Progenitor cell of endocrine pancreas (in vitro differentiated cells): ENCODE data around the gene KRT6C. TPM values are rescaled to one million over a fixed set of nuclear protein-coding genes. Genes with fewer than 3 reads are reported as not detected.

Experiments
- DNase-seq: peaks from one replicate; pipeline ENCODE4 v3.0.0; 2021; ENCODE audit warnings: low spot score; ENCODE audit not compliant: unreplicated experiment
- H3K27ac Mint-ChIP-seq: 2 replicates; pipeline ENCODE4 v1.8.0; 2021; ENCODE audit warnings: mild to moderate bottlenecking, moderate library complexity, mixed read lengths
- H3K27me3 Mint-ChIP-seq: 2 replicates; pipeline ENCODE4 v1.8.0; 2021; ENCODE audit warnings: mixed read lengths
- H3K36me3 Mint-ChIP-seq: 2 replicates; pipeline ENCODE4 v1.8.0; 2022; ENCODE audit warnings: mixed read lengths; ENCODE audit not compliant: insufficient read depth
- H3K4me1 Mint-ChIP-seq: 2 replicates; pipeline ENCODE4 v1.8.0; 2021; ENCODE audit warnings: low read depth, mixed read lengths
- H3K4me3 Mint-ChIP-seq: 2 replicates; pipeline ENCODE4 v1.8.0; 2021; ENCODE audit warnings: low read depth, mild to moderate bottlenecking, moderate library complexity, mixed read lengths
- H3K9me3 Mint-ChIP-seq: 2 replicates; pipeline ENCODE4 v1.8.0; 2021; ENCODE audit warnings: low read depth, mixed read lengths
- total RNA-seq: library from RNA; stranded (reverse); gene quantifications from 2 replicates; pipeline ENCODE4 v1.2.1, GENCODE V29; 2021
- TF ChIP-seq, protein P1 (sequence below): fragments of 200-600 bp; sonication (generic); IDR thresholded peaks from one replicate; pipeline ENCODE4 v1.5.0; 2021; ENCODE audit warnings: antibody characterized with exemption, mild to moderate bottlenecking; ENCODE audit not compliant: unreplicated experiment

Gene KRT6C
- total RNA-seq, 1 donor from 2014 or later = not detected

DNA sequence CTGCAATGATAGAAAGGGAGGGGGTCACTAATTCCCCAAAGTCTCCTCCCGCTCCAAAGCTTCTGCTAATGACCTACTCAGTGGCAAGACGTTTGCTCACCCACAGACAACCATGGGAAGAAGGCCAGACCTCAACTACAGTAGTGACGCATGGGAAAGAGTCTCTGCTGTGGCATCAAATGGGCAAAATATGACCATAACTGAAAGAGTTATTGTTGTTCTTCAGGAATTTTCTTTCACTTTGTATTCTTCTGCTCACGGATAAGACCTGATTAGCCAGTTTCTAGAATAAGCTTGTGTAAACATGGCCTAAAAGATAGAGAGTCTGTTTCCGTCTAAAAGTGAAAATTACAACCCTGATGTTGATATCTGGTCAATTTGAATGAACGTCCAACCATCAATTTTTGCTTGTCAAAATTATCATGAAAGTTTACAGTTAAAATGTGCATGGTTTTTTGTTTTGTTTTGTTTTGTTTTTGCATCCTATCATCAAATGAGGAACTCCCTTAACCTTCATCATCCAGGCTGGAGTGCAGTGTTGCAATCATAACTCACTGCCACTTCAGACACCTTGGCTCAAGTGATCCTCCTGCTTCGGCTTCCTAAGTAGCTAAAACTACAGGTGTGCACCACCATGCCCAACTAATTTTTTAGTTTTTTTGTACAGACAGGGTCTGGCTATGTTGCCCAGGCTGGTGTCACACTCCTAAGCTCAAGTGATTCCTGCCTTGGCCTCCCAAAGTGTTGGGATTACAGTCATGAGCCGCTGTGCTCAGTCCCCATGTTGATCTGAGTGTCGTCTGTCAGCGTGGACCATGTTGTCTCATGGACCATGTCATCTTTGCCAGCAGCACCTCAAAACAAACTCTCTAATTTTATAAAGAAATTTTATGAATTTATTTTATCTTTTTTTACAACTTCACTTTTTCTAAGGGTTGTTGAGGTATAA lies 28.7 kb downstream of the KRT6C start:
- TF ChIP-seq, protein P1, sequence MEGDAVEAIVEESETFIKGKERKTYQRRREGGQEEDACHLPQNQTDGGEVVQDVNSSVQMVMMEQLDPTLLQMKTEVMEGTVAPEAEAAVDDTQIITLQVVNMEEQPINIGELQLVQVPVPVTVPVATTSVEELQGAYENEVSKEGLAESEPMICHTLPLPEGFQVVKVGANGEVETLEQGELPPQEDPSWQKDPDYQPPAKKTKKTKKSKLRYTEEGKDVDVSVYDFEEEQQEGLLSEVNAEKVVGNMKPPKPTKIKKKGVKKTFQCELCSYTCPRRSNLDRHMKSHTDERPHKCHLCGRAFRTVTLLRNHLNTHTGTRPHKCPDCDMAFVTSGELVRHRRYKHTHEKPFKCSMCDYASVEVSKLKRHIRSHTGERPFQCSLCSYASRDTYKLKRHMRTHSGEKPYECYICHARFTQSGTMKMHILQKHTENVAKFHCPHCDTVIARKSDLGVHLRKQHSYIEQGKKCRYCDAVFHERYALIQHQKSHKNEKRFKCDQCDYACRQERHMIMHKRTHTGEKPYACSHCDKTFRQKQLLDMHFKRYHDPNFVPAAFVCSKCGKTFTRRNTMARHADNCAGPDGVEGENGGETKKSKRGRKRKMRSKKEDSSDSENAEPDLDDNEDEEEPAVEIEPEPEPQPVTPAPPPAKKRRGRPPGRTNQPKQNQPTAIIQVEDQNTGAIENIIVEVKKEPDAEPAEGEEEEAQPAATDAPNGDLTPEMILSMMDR = no peak
- H3K4me1 Mint-ChIP-seq = peaks cover 9% of the 10 kb centered on the region
- DNase-seq = no peak
- no peaks in the 10 kb centered on the region for H3K9me3 Mint-ChIP-seq
- no peaks in the 10 kb centered on the region for H3K36me3 Mint-ChIP-seq
- no peak overlapping the region for H3K27ac Mint-ChIP-seq
- H3K27me3 Mint-ChIP-seq = peaks cover 29% of the 10 kb centered on the region
- no peak overlapping the region for H3K4me3 Mint-ChIP-seq

DNA sequence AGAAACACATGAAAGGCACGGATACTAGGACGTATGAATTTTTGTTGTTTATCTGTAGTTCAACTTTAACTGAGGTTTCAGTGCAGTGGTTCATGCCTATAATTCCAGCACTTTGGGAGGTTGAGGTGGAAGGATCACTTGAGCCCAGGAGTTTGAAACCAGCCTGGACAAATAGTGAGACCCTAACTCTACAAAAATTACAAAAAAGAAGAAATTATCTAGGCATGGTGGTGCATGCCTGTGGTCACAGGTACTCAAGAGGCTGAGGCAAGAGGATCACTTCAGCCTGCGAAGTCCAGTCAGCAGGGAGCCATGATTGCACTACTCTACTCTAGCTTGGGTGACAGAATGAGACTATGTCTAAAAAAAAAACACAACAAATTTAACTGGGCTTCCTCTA lies 29.6 kb downstream of the KRT6C start:
- TF ChIP-seq, protein P1 = no peak
- no peak for DNase-seq
- Mint-ChIP-seq H3K36me3 (no peaks in the 10 kb centered on the region), H3K4me3 (no peak overlapping the region), H3K27ac (no peak overlapping the region), H3K27me3 (peaks cover 26% of the 10 kb centered on the region), H3K9me3 (no peaks in the 10 kb centered on the region), H3K4me1 (peaks cover 9% of the 10 kb centered on the region)

DNA sequence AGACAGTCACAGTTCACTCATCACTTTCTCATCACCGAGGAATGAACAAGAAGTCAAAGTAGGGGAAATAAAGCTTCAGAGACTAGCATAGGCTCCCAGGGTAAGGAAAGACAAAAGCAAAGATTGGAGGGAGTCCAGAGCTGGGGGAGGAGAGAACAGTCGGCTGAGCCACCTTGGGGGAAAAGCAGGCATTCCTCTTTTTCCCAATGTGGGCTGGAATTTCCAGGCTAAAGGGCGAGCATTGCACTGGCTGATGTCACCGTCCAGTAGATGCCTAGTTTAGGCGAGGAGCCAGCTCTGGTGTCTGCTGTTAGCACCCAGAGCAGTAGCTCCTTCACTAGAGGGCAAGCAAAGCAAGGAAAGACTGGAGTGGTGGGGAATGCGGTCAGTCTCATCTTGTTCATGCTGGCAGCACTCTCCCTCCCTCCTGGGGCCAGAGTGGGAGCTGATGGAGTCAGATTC lies 31.0 kb downstream of the KRT6C start:
- peaks cover 9% of the 10 kb centered on the region for H3K4me1 Mint-ChIP-seq
- H3K27me3 Mint-ChIP-seq = peaks cover 22% of the 10 kb centered on the region
- no peaks in the 10 kb centered on the region for H3K36me3 Mint-ChIP-seq
- H3K4me3 Mint-ChIP-seq = no peak overlapping the region
- H3K9me3 Mint-ChIP-seq = no peaks in the 10 kb centered on the region
- no peak for DNase-seq
- TF ChIP-seq, protein P1 = no peak
- no peak overlapping the region for H3K27ac Mint-ChIP-seq

DNA sequence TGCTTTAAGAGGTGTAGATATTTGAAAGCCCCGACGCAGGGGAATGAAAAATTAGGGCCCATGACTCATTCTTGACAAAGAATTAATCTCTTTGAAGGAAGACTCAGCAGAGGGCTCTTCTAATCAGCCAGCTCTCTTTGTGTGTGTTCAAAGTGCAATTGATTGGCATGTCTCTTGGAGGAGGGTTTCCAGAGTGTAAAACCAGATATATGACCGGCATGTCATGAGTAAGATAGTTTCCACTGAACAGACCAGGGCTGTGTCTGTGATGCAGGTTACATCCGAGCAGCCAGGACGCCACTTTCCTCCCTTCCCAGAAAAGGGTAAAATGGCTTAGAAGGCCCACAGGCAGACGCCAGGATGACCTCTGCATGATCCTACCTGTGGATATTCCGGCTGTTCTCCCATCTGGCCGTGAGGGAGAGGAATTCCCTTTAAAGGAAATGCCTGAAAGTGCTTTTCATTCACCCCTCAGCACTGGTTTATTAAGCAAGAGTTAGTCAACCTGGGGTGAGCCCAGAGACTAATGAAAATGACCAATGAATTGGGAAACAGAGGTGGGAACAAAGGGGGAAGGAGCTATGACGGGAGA lies 32.2 kb downstream of the KRT6C start:
- peak overlapping the region; percentile 44 for H3K27ac Mint-ChIP-seq
- H3K36me3 Mint-ChIP-seq = no peaks in the 10 kb centered on the region
- H3K9me3 Mint-ChIP-seq = no peaks in the 10 kb centered on the region
- TF ChIP-seq, protein P1 = no peak
- H3K4me1 Mint-ChIP-seq = peaks cover 20% of the 10 kb centered on the region
- no peak overlapping the region for H3K4me3 Mint-ChIP-seq
- peaks cover 21% of the 10 kb centered on the region for H3K27me3 Mint-ChIP-seq
- no peak for DNase-seq

DNA sequence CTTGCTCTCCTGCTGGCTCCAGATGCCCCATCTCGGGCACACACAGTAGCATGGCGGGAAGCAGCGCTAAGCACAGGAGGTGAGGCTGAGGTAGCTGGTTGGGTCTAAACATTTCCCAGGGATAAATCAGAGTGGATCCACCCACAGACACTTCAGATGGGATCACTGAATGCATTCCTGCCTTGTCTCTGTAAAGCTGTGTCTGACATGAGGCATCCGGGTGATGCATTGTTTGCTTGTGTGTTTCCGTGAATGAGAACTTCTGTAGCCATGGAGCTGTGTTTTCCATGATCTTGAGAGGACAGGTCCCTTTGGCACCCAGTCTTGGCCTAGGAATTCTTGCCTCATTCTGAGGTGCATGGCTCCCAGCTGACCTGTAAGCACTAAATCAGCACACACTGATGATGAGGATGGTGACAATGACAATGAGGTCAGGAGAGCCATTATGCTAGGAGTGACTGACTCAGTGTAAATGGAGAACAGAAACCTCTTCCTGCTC lies 32.7 kb downstream of the KRT6C start:
- Mint-ChIP-seq H3K27me3 (peaks cover 16% of the 10 kb centered on the region), H3K9me3 (no peaks in the 10 kb centered on the region), H3K4me3 (no peak overlapping the region), H3K36me3 (no peaks in the 10 kb centered on the region), H3K4me1 (peaks cover 23% of the 10 kb centered on the region), H3K27ac (peak overlapping the region; percentile 22)
- TF ChIP-seq, protein P1 = no peak
- DNase-seq = no peak
